GM12872 (cell line): Measurements from ENCODE around the gene LDLR.

Experiments used
- TF ChIP-seq, protein P1 (sequence below): IDR thresholded peaks from 3 replicates; pipeline ENCODE4 v1.5.1; 2011; ENCODE audit warnings: low read depth, mild to moderate bottlenecking, low read length, moderate library complexity; ENCODE audit not compliant: insufficient read depth

Gene LDLR

DNA sequence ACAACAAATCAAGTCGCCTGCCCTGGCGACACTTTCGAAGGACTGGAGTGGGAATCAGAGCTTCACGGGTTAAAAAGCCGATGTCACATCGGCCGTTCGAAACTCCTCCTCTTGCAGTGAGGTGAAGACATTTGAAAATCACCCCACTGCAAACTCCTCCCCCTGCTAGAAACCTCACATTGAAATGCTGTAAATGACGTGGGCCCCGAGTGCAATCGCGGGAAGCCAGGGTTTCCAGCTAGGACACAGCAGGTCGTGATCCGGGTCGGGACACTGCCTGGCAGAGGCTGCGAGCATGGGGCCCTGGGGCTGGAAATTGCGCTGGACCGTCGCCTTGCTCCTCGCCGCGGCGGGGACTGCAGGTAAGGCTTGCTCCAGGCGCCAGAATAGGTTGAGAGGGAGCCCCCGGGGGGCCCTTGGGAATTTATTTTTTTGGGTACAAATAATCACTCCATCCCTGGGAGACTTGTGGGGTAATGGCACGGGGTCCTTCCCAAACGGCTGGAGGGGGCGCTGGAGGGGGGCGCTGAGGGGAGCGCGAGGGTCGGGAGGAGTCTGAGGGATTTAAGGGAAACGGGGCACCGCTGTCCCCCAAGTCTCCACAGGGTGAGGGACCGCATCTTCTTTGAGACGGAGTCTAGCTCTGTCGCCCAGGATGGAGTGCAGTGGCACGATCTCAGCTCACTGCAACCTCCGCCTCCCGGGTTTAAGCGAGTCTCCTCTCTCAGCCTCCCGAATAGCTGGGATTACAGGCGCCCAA lies at the start of gene LDLR:
Gene LDLR (plus strand): TSS at position 210 of the 760 bp plus-strand sequence. CDS start 86 bp downstream, at position 296.
- TF ChIP-seq, protein P1, sequence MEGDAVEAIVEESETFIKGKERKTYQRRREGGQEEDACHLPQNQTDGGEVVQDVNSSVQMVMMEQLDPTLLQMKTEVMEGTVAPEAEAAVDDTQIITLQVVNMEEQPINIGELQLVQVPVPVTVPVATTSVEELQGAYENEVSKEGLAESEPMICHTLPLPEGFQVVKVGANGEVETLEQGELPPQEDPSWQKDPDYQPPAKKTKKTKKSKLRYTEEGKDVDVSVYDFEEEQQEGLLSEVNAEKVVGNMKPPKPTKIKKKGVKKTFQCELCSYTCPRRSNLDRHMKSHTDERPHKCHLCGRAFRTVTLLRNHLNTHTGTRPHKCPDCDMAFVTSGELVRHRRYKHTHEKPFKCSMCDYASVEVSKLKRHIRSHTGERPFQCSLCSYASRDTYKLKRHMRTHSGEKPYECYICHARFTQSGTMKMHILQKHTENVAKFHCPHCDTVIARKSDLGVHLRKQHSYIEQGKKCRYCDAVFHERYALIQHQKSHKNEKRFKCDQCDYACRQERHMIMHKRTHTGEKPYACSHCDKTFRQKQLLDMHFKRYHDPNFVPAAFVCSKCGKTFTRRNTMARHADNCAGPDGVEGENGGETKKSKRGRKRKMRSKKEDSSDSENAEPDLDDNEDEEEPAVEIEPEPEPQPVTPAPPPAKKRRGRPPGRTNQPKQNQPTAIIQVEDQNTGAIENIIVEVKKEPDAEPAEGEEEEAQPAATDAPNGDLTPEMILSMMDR = no peak

DNA sequence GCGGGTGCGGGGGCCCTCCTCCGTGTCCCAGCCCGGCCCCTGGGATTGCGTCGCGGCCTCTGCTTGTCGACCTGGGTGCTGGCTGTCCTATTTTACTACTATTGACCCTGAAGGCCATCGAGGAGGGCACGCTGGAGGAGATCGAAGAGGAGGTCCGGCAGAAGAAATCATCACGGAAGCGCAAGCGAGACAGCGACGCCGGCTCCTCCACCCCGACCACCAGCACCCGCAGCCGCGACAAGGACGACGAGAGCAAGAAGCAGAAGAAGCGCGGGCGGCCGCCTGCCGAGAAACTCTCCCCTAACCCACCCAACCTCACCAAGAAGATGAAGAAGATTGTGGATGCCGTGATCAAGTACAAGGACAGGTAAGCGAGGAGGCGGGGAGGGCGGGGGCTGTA lies 48.1 kb upstream of the LDLR start:
- TF ChIP-seq, protein P1 = no peak

DNA sequence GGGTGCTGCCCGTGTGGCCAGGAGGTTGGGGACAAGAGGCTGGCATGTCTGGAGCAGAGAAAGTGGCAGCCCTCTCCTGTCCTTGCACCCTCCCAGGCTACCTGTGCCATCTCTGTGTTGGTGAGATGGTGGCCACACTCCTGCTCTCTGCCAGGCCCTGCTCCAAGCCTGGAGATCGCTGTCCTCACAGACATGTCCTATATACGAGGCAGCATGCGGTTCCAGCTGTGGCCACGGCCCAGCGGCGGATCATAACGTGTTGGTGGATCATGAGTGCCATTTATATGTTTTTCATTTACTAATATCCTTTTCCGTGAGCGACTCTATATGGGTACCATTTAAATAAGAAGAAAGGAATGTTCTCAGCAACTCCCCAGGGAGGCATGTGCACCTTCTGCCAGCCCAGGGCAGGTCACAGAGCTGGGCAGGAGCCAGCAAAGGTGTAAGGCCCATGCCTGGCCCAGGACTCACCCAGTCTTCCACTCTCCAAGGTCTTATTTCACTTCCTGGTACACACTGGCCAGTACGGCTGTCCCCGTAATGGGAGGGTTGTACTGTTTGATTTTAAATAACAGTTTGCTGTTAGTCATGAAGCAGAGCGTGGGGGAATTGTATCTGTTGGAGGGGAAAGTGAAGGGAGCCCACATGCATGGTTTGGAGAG lies 47.2 kb upstream of the LDLR start:
- TF ChIP-seq, protein P1 = no peak

DNA sequence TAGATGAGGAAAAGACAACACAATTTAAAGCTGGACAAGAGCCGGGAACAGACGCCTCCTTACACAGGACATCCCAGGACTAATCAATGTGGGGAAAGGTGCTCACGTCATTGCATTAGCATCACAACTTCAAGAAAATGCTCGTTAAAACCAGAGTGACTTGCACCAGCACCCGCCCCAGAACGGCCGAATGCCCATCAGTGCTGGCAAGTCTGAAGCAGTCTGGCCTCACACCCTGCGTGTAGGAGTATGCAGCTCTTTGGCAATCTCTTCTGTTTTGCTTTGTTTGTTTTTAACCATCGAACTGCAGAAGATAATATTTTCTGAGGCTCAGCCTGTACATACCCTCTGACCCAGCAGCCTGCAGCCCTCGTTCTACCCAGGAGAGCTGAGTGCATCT lies 44.8 kb upstream of the LDLR start:
- TF ChIP-seq, protein P1 = no peak

DNA sequence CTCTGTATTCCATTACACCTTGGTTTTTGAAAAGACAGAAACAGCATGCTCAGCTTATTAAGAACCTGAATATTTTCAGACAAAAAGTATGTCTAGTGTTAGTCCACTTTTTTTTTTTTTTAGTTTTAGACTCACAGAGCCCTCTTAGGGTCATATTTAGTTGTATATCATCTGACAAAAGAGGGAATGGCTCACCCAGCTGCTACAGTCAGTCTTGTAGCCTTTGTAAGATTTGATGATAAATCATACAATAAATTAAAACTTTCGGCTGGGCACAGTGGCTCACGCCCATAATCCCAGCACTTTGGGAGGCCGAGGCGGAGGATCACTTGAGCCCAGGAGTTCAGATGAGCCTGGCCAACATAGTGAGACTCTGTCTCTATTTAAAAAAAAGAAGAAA lies 43.7 kb upstream of the LDLR start:
- TF ChIP-seq, protein P1 = no peak

DNA sequence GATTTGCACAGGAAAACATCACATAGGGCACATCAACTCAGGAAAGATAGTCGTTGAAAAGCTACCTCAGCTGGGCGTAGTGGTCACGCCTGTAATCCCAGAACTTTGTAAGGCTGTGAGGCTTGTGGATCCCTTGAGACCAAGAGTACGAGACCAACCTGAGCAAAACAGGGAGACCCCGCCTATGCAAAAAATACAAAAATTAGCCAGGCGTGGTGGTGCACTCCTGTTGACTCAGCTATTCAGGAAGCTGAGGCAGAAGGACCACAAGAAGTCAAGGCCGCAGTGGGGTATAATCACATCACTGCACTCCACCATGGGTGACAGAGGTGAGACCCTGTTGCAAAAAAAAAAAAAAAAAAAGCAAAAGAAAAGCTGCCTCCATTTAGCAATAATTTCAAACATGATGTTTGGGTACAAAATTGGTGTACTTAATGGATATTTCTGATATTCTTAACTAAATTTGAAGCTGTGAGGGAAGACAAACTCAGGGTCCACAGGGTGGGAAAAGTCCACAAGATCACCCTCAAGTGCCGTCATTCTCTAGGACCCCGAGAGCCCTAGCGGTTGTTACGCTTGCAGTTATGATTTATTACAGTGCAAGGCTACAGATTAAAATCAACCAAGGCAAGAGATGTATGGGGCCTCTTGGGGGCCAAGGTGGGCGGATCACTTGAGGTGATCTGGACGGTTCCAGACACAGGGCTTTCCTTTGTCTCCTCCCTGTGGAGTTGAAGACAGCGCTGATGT lies 42.5 kb upstream of the LDLR start:
- TF ChIP-seq, protein P1 = no peak

DNA sequence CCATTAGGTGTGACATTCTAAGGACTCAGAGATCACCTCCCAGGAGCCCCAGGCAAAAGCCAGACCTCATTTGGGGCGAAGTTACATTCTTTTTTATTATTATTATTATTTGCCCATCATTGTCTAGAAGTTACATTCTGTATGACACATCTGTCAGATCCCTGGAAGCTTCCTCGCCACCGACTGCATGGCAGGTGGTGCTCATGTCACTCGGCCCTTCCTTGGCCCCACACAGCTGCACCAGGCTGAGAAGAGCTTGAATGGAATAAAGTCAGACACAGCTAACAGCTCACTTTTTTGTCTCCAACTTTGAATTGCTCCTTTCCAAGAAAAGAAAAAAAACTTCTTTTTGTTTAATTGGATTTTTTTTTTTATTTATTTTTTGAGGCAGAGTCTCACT lies 41.4 kb upstream of the LDLR start:
- TF ChIP-seq, protein P1 = no peak
